Measurements from ENCODE around the gene LPGAT1. TPM values are rescaled to one million over a fixed set of nuclear protein-coding genes. Genes with fewer than 3 reads are reported as not detected.
A peak's percentile ranks its signal among the peaks of the same experiment; 100 is the strongest.

LPGAT1 gene
- total RNA-seq, 2 experiments from 2014 or later, result 18.1 to 22.1 TPM

- peak overlapping the region; percentile 85 for H3K27ac Mint-ChIP-seq
- no peak overlapping the region for H3K4me3 Mint-ChIP-seq
Observed at GRCh38 chr1:211737115-211738035, 93.2 kb downstream of the LPGAT1 start.

DNA sequence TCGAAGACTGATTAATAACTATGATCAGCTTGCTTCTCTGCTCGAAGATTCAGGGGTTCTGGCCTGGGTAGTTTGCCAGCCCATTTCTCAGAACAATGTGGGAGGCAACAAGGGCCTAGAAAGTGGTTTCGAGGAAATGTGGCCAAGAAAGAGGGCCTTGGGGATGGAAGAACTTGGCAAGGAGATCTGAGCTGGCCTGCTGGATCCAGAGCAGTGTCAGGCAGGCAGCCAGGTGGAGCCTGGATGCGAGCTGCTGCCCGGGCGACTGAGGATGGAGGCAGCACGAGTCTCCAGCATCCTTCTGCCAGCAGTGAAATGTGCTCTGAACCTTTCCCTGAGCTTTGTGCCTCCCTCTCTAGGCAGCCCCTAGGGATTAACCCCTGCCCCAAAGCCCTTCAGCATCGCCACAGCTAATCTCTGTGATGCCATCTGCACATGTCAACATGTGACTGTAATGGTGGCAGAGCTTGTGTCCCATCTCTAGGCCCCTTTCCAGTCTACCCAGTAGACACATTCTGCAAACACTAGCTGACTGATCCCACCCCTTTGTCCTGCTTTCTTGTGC is 94.1 kb downstream of the LPGAT1 start:
- H3K27me3 Mint-ChIP-seq, result no peaks in the 10 kb centered on the region
- no peak overlapping the region for H3K4me3 Mint-ChIP-seq
- H3K4me1 Mint-ChIP-seq, result peaks cover 42% of the 10 kb centered on the region
- no peaks in the 10 kb centered on the region for H3K9me3 Mint-ChIP-seq
- H3K36me3 Mint-ChIP-seq, result no peaks in the 10 kb centered on the region
- H3K27ac Mint-ChIP-seq, result no peak overlapping the region
- DNase-seq, result no peak

More at GRCh38 chr1:211737115-211738035, 93.2 kb downstream of the LPGAT1 start:
- Mint-ChIP-seq H3K27me3 (no peaks in the 10 kb centered on the region), H3K36me3 (no peaks in the 10 kb centered on the region), H3K4me1 (peaks cover 42% of the 10 kb centered on the region), H3K9me3 (no peaks in the 10 kb centered on the region)
- DNase-seq, result no peak

- H3K36me3 Mint-ChIP-seq, result no peaks in the 10 kb centered on the region
- no peaks in the 10 kb centered on the region for H3K9me3 Mint-ChIP-seq
- H3K4me3 Mint-ChIP-seq, result no peak overlapping the region
- H3K27ac Mint-ChIP-seq, result no peak overlapping the region
- H3K4me1 Mint-ChIP-seq, result peaks cover 36% of the 10 kb centered on the region
- no peaks in the 10 kb centered on the region for H3K27me3 Mint-ChIP-seq
- DNase-seq, result no peak
Observed at GRCh38 chr1:211735208-211736170, 95.1 kb downstream of the LPGAT1 start.

GRCh38 chr1:211734791-211735190 is 95.8 kb downstream of the LPGAT1 start:
- peaks cover 30% of the 10 kb centered on the region for H3K4me1 Mint-ChIP-seq
- H3K27ac Mint-ChIP-seq, result no peak overlapping the region
- no peaks in the 10 kb centered on the region for H3K27me3 Mint-ChIP-seq
- DNase-seq, result no peak
- H3K9me3 Mint-ChIP-seq, result no peaks in the 10 kb centered on the region
- no peaks in the 10 kb centered on the region for H3K36me3 Mint-ChIP-seq
- no peak overlapping the region for H3K4me3 Mint-ChIP-seq

DNA sequence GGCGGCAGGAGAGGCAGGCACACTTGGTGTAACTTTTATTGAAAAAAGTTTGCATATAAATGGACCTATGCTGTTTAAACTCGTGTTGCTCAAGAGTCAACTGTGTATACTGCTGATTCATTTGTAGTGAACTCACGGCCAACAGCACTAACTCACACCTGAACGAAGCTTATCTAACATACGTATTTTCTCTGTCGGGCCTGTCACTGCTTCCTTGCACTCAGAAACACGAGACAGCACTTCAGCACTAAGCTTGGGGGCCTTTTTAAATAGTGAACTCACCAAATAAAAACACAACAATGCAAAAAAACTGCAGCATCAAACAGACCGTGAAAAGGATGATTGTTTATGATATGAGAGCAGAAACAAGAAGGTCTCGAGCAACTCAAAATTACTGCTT is 96.2 kb downstream of the LPGAT1 start:
- Mint-ChIP-seq H3K4me1 (peaks cover 26% of the 10 kb centered on the region), H3K4me3 (no peak overlapping the region), H3K27me3 (no peaks in the 10 kb centered on the region), H3K27ac (no peak overlapping the region), H3K36me3 (no peaks in the 10 kb centered on the region), H3K9me3 (no peaks in the 10 kb centered on the region)
- DNase-seq, result no peak

DNA sequence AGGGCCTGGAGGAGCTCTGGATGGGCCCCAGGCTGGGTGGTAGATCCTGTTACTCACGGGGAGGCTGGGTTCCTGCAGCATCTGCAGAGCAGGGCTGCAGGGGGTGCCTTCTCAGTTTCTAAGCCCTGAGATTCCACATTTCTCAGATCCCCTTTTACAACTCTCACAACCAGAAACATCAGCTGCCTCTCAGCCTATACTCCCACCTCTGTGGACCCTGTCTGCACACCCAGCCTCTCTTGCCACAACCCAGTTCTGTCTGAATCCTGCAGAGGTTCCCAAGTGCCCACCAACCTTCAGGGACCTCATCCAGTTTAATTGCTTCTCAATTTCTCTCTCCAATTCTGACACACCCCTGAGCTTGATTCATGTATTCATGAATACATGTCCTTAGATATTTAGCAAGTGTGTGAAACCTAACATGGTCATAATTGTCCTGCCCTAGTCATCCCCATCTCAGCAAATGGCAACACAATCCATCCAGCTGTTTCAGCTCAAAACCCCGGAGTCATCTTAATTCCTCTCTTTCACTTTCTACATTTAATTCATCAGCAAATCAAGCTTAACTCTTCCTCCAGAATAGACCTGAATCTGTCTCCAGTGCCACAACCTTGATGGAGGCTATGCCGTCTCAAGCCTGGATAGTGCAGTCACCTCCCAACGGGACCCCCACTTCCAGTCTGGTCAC is 98.1 kb downstream of the LPGAT1 start:
- H3K9me3 Mint-ChIP-seq, result no peaks in the 10 kb centered on the region
- no peaks in the 10 kb centered on the region for H3K27me3 Mint-ChIP-seq
- no peak overlapping the region for H3K27ac Mint-ChIP-seq
- peaks cover 7% of the 10 kb centered on the region for H3K4me1 Mint-ChIP-seq
- DNase-seq, result no peak
- no peak overlapping the region for H3K4me3 Mint-ChIP-seq
- no peaks in the 10 kb centered on the region for H3K36me3 Mint-ChIP-seq

GRCh38 chr1:211731456-211732292 is 98.9 kb downstream of the LPGAT1 start:
- no peaks in the 10 kb centered on the region for H3K9me3 Mint-ChIP-seq
- H3K27ac Mint-ChIP-seq, result no peak overlapping the region
- peaks cover 4% of the 10 kb centered on the region for H3K4me1 Mint-ChIP-seq
- no peak for DNase-seq
- no peak overlapping the region for H3K4me3 Mint-ChIP-seq
- H3K36me3 Mint-ChIP-seq, result no peaks in the 10 kb centered on the region
- no peaks in the 10 kb centered on the region for H3K27me3 Mint-ChIP-seq

GRCh38 chr1:211730347-211730746 is 100.2 kb downstream of the LPGAT1 start:
- Mint-ChIP-seq H3K27me3 (no peaks in the 10 kb centered on the region), H3K9me3 (no peaks in the 10 kb centered on the region)

GRCh38 chr1:211729238-211729637 is 101.3 kb downstream of the LPGAT1 start:
- Mint-ChIP-seq H3K4me1 (no peaks in the 10 kb centered on the region), H3K9me3 (no peaks in the 10 kb centered on the region), H3K27ac (no peak overlapping the region), H3K27me3 (no peaks in the 10 kb centered on the region), H3K36me3 (no peaks in the 10 kb centered on the region), H3K4me3 (no peak overlapping the region)
- no peak for DNase-seq

More at GRCh38 chr1:211730347-211730746, 100.2 kb downstream of the LPGAT1 start:
- DNase-seq, result no peak
- Mint-ChIP-seq H3K4me3 (no peak overlapping the region), H3K4me1 (no peaks in the 10 kb centered on the region), H3K36me3 (no peaks in the 10 kb centered on the region), H3K27ac (no peak overlapping the region)

GRCh38 chr1:211726467-211726995 is 104.0 kb downstream of the LPGAT1 start:
- Mint-ChIP-seq H3K27me3 (no peaks in the 10 kb centered on the region), H3K9me3 (no peaks in the 10 kb centered on the region), H3K4me1 (no peaks in the 10 kb centered on the region), H3K4me3 (no peak overlapping the region), H3K27ac (no peak overlapping the region), H3K36me3 (no peaks in the 10 kb centered on the region)
- DNase-seq, result no peak

- no peak for DNase-seq
- H3K9me3 Mint-ChIP-seq, result peaks cover 2% of the 10 kb centered on the region
- H3K27me3 Mint-ChIP-seq, result no peaks in the 10 kb centered on the region
- H3K27ac Mint-ChIP-seq, result no peak overlapping the region
- H3K4me1 Mint-ChIP-seq, result no peaks in the 10 kb centered on the region
- H3K4me3 Mint-ChIP-seq, result no peak overlapping the region
- no peaks in the 10 kb centered on the region for H3K36me3 Mint-ChIP-seq
Observed at GRCh38 chr1:211724687-211725196, 105.8 kb downstream of the LPGAT1 start.

- no peaks in the 10 kb centered on the region for H3K36me3 Mint-ChIP-seq
- no peak for DNase-seq
- no peaks in the 10 kb centered on the region for H3K27me3 Mint-ChIP-seq
- H3K4me3 Mint-ChIP-seq, result no peak overlapping the region
- H3K27ac Mint-ChIP-seq, result no peak overlapping the region
- no peaks in the 10 kb centered on the region for H3K4me1 Mint-ChIP-seq
- peaks cover 2% of the 10 kb centered on the region for H3K9me3 Mint-ChIP-seq
Observed at GRCh38 chr1:211723273-211723672, 107.3 kb downstream of the LPGAT1 start.

DNA sequence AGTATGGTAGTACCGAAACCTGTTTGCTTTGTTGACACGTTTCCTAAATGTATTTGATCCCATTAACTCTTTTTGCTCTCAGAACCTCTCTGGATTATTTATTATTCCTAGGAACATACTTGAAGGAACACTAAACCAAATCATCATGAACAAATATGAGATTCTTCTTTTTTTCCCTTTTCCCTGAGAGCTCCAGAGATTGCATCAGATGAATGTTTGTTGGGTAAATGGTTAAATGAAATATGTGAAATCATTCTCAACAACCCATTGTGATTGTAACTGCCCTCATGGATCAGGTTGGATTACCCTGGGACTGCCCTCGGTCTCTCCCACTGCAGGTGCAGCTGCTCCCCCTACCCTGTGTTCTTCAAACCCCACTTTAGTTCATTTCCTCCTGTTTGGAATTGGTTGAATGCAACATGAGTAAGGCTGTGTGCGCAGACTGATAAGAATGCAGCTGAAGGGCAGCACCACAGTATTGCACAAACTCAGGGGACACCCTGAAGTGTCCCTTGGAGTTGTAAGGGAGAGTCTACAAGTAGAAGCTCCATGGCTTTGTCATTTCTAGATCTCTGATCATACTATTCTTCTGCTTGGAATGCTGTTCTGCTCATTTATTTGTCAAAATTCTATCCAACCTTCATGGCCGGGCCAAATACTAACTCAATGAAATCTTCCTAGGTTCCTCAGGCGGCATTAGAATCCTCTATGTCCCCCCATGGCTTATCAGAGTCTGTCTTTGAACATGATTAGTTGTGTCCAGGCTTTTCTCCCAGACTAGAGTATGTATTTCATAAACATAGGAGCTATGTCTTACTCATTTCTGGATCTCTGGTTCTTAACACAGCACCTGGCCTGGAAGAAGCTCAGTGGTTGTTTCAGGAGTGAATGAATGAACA is 108.0 kb downstream of the LPGAT1 start:
- DNase-seq, result no peak
- H3K4me1 Mint-ChIP-seq, result no peaks in the 10 kb centered on the region

More for the DNA sequence above, 108.0 kb downstream of the LPGAT1 start:
- Mint-ChIP-seq H3K36me3 (no peaks in the 10 kb centered on the region), H3K9me3 (peaks cover 2% of the 10 kb centered on the region), H3K4me3 (no peak overlapping the region), H3K27me3 (no peaks in the 10 kb centered on the region), H3K27ac (no peak overlapping the region)

Data from activated naive CD8-positive, alpha-beta T cell treated with anti-CD3 and anti-CD28 coated beads for 36 hours (primary cell).